Measurements from ENCODE around the gene CACNA2D3.

GRCh38 chr3:54698054-54698453 is 575.7 kb downstream of the CACNA2D3 start:
- TF ChIP-seq CTCF (IDR thresholded peaks at IDR 0.05) = no peak
- no peak for TF ChIP-seq POLR2A (IDR thresholded peaks at IDR 0.05)
- no peak for TF ChIP-seq EP300 (IDR thresholded peaks at IDR 0.05)

All from tibial nerve (tissue), 4 donors.